Upper lobe of left lung (tissue), 6 donors: Measurements from ENCODE around the gene TRMT61A. TPM values are rescaled to one million over a fixed set of nuclear protein-coding genes. Genes with fewer than 3 reads are reported as not detected.

ENCODE experiments used
- ATAC-seq, 2 donors: fragments of 200-7000 bp; cut with Tn5 transposase; one replicate each; pipeline ENCODE4 v1.9.1; 2022; ENCODE audit warnings: mild to moderate bottlenecking in 2 of 2, moderate library complexity in 2 of 2; ENCODE audit not compliant: low FRiP score in 2 of 2
- DNase-seq, 2 donors: peaks; one replicate each; pipeline ENCODE4 v3.0.0-alpha.2; 2019 to 2020
- H3K27ac ChIP-seq, 4 donors: fragments of 200-600 bp; sonication (generic); one replicate each; pipeline ENCODE4 v1.5.1; 2016 to 2019
- H3K27me3 ChIP-seq, 4 donors: fragments of 200-600 bp; sonication (generic); one replicate each; pipeline ENCODE4 v1.5.1; 2017 to 2019
- H3K36me3 ChIP-seq, 4 donors: fragments of 200-600 bp; sonication (generic); one replicate each; pipeline ENCODE4 v1.5.1; 2016 to 2019
- H3K4me1 ChIP-seq, 4 donors: fragments of 200-600 bp; sonication (generic); one replicate each; pipeline ENCODE4 v1.5.1; 2018 to 2019
- H3K4me3 ChIP-seq, 4 donors: fragments of 200-600 bp; sonication (generic); one replicate each; pipeline ENCODE4 v1.5.1; 2017 to 2019; ENCODE audit warnings: mild to moderate bottlenecking in 2 of 4, moderate library complexity in 1 of 4
- H3K9me3 ChIP-seq, 4 donors: fragments of 200-600 bp; sonication (generic); one replicate each; pipeline ENCODE4 v1.5.1; 2018 to 2019
- EP300 ChIP-seq, 4 donors: sonication (generic); formaldehyde crosslinking; IDR thresholded peaks; one replicate each; pipeline ENCODE4 v1.5.1; 2017; ENCODE audit warnings: antibody characterized with exemption in 4 of 4, control low read depth in 2 of 4
- POLR2A ChIP-seq, 4 donors: fragments of 450-650 bp; IDR thresholded peaks; one replicate each; pipeline ENCODE4 v1.5.1; 2016 to 2017; ENCODE audit warnings: antibody characterized with exemption in 4 of 4, mild to moderate bottlenecking in 2 of 4
- POLR2AphosphoS5 ChIP-seq, 2 donors: sonication (generic); formaldehyde crosslinking; IDR thresholded peaks; one replicate each; pipeline ENCODE4 v1.5.1; 2017; ENCODE audit warnings: antibody characterized with exemption in 2 of 2
- WGBS, 2 donors: methylation state at CpG; one replicate each; pipeline ENCODE4 v1.1.5; 2017 to 2018; 5-methylcytosine and 5-hydroxymethylcytosine counted together
- total RNA-seq, 6 donors: library from RNA; depleted of rRNA in 4 of 6; stranded (reverse); fragments of >200 nt in 4 of 6; gene quantifications; one replicate each; pipeline versions ENCODE4 v1.1.0 to v1.2.1, GENCODE V29; 2016 to 2021
- TF ChIP-seq, protein P1 (sequence below), 6 experiments: fragments of 450-650 bp in 4 of 6; fragments of 200-600 bp in 2 of 6; sonication (generic) in 2 of 6; IDR thresholded peaks; one replicate each; pipeline ENCODE4 v1.5.1; 2016 to 2019; ENCODE audit warnings: antibody characterized with exemption in 6 of 6
- donor health status: DM: no; HTN: no; CAD: no; lungs with moderate emphysema.
- donor health status: DM: no; HTN: yes; CAD: no; lungs with severe emphysema.

Gene TRMT61A
- total RNA-seq, 6 donors from 2014 or later, result 6.7 to 25.1 (median 15.0) TPM

DNA sequence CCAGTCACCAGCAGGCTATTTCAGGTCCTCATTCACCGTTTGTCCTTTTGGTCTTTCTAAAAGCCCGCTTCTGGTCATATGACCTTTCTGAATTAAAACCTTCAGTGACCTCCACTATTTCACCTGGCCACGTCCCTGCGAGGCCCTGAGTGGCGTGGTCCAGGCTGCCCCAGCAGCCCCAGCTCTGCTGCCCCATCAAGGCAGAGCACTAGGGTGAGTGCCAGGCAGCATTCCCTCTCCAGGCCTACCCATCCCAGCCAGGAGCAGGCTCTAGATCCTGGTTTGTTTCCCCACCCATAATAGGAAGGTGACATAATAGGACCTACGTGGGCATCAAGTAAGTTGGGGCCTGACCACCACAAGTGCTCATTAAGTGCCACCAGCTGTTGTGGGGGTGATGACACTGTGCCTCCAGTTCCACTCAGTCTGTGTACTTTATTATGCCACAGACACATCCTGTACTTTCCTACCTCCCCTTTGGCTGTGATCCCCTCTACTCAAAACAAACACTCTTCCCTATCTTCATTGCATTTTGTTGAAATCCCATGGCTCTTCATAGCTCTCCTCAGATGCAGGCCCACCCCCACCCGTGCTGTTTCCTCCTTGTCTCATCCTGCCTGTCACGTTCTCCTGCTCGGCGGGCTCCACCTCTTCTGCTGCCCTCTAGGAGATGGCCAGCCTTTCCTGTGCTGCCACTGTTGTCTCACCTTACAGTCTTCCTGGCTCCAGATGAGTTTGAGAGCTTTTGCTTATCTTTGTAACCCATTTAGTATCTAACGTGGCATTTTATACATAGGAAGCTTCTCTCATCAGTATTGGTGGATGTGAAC is 27.7 kb upstream of the TRMT61A start:
- 77 to 81% methylated on average over 11 of the region's 11 CpGs for WGBS, 2 donors
- H3K9me3 ChIP-seq, result no peaks in the 10 kb centered on the region
- H3K4me1 ChIP-seq, result peaks cover 0 to 10% (median 6%) of the 10 kb centered on the region in 4 donors
- TF ChIP-seq, protein P1, sequence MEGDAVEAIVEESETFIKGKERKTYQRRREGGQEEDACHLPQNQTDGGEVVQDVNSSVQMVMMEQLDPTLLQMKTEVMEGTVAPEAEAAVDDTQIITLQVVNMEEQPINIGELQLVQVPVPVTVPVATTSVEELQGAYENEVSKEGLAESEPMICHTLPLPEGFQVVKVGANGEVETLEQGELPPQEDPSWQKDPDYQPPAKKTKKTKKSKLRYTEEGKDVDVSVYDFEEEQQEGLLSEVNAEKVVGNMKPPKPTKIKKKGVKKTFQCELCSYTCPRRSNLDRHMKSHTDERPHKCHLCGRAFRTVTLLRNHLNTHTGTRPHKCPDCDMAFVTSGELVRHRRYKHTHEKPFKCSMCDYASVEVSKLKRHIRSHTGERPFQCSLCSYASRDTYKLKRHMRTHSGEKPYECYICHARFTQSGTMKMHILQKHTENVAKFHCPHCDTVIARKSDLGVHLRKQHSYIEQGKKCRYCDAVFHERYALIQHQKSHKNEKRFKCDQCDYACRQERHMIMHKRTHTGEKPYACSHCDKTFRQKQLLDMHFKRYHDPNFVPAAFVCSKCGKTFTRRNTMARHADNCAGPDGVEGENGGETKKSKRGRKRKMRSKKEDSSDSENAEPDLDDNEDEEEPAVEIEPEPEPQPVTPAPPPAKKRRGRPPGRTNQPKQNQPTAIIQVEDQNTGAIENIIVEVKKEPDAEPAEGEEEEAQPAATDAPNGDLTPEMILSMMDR (IDR thresholded peaks at IDR 0.05), result no peak
- no peak for TF ChIP-seq EP300 (IDR thresholded peaks at IDR 0.05)
- TF ChIP-seq POLR2A (IDR thresholded peaks at IDR 0.05), result no peak
- no peak for TF ChIP-seq POLR2AphosphoS5 (IDR thresholded peaks at IDR 0.05)
- no peak overlapping the region for H3K4me3 ChIP-seq
- H3K27me3 ChIP-seq, result no peaks in the 10 kb centered on the region
- peak in 1 of 2 donors; percentile 17 for DNase-seq
- peaks cover 24 to 84% (median 58%) of the 10 kb centered on the region in 4 donors for H3K36me3 ChIP-seq
- no peak for ATAC-seq
- no peak overlapping the region for H3K27ac ChIP-seq

DNA sequence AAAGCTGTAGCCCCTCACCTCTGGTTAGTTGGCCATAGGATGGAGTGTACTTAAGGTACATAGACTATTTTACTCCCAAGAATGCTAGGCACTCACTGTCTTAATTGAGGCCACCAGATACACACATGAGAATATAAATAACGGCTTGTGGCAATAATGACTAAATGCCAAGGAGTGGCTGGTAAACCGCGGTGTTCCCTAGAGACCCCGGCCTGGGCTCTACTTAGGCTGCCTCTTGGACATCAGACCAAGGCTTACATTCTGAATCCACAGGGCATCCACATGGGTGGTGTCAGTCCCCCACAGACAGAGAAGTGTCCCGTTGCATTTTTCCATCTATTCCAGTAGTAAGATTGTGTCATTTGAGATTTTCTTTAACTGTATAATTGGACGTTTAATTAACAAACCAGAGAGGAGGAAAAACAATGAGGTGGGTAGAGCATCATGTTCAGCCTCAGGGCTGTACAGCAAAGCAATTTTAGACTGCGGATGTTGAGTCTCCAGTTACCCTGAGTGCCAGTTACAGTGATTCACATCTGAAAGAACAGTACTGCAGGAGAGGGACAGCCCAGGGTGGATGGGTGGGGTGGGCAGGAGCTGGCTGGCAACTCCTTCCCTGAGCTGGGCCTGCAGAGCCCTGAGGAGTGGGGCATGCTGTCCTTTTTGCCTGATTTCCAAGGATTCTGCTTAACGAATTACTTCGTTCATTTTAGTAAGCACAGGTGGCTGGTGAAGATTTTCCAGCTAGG is 26.9 kb upstream of the TRMT61A start:
- 93 to 95% methylated on average over 9 of the region's 9 CpGs for WGBS, 2 donors
- Histone ChIP-seq H3K27me3 (no peaks in the 10 kb centered on the region), H3K27ac (no peak overlapping the region), H3K4me3 (no peak overlapping the region), H3K9me3 (no peaks in the 10 kb centered on the region), H3K36me3 (peaks cover 24 to 82% (median 55%) of the 10 kb centered on the region in 4 donors), H3K4me1 (peaks cover 0 to 10% (median 6%) of the 10 kb centered on the region in 4 donors)
- TF ChIP-seq EP300 (IDR thresholded peaks at IDR 0.05) (no peak), POLR2A (IDR thresholded peaks at IDR 0.05) (no peak), POLR2AphosphoS5 (IDR thresholded peaks at IDR 0.05) (no peak)
- TF ChIP-seq, protein P1 (IDR thresholded peaks at IDR 0.05), result no peak
- ATAC-seq (no peak), DNase-seq (peak in 1 of 2 donors; percentile 6)

DNA sequence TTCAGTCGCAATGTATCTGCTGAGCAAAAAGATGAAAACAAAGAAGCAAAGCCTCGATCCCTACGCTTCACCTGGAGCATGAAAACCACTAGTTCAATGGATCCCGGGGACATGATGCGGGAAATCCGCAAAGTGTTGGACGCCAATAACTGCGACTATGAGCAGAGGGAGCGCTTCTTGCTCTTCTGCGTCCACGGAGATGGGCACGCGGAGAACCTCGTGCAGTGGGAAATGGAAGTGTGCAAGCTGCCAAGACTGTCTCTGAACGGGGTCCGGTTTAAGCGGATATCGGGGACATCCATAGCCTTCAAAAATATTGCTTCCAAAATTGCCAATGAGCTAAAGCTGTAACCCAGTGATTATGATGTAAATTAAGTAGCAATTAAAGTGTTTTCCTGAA is 26.1 kb upstream of the TRMT61A start:
- WGBS, 2 donors, result 95 to 98% methylated on average over 18 of the region's 18 CpGs
- no peaks in the 10 kb centered on the region for H3K9me3 ChIP-seq
- no peak overlapping the region for H3K27ac ChIP-seq
- H3K4me3 ChIP-seq, result no peak overlapping the region
- H3K27me3 ChIP-seq, result no peaks in the 10 kb centered on the region
- peaks cover 0 to 10% (median 6%) of the 10 kb centered on the region in 4 donors for H3K4me1 ChIP-seq
- H3K36me3 ChIP-seq, result peaks cover 24 to 84% (median 56%) of the 10 kb centered on the region in 4 donors
- no peak for TF ChIP-seq POLR2AphosphoS5 (IDR thresholded peaks at IDR 0.05)
- TF ChIP-seq EP300 (IDR thresholded peaks at IDR 0.05), result no peak
- no peak for TF ChIP-seq POLR2A (IDR thresholded peaks at IDR 0.05)
- TF ChIP-seq, protein P1 (IDR thresholded peaks at IDR 0.05), result no peak
- ATAC-seq (no peak), DNase-seq (peak in 1 of 2 donors; percentile 9)

- Histone ChIP-seq H3K27ac (no peak overlapping the region), H3K27me3 (no peaks in the 10 kb centered on the region), H3K4me1 (peaks cover 0 to 10% (median 6%) of the 10 kb centered on the region in 4 donors), H3K9me3 (no peaks in the 10 kb centered on the region), H3K36me3 (peaks cover 20 to 88% (median 58%) of the 10 kb centered on the region in 4 donors), H3K4me3 (no peak overlapping the region)
- TF ChIP-seq POLR2A (IDR thresholded peaks at IDR 0.05) (no peak), POLR2AphosphoS5 (IDR thresholded peaks at IDR 0.05) (no peak), EP300 (IDR thresholded peaks at IDR 0.05) (no peak)
- TF ChIP-seq, protein P1 (IDR thresholded peaks at IDR 0.05), result no peak
- WGBS, 2 donors, result 92 to 93% methylated on average over 12 of the region's 12 CpGs
- no peak for ATAC-seq
- peak in 1 of 2 donors; percentile 10 for DNase-seq
Observed at GRCh38 chr14:103503296-103503695, 25.7 kb upstream of the TRMT61A start.
